ENCODE measurements around the gene SLC5A9.

GRCh38 chr1:48215222-48215621, 7.3 kb upstream of the SLC5A9 start:
- TF ChIP-seq CTCF (conservative IDR thresholded peaks at IDR 0.05; ENCODE audit: low read depth, low read length) (no peak), USF2 (IDR thresholded peaks at IDR 0.05; ENCODE audit: low read depth, low read length) (no peak), POLR2A (IDR thresholded peaks at IDR 0.05; ENCODE audit: low read depth, low read length) (no peak)
